ENCODE data around the gene TCF19. TPM values are rescaled to one million over a fixed set of nuclear protein-coding genes. Genes with fewer than 3 reads are reported as not detected.
"Not testable (repeated sequence)": the region's sequence is repeated elsewhere in the genome, so short reads cannot be mapped to it uniquely, and the experiment has no call there.

Gene TCF19
- polyA plus RNA-seq, 2 of the 4 experiments (the other 2 are of a cell fraction), result 7.4 to 11.2 TPM

- TF ChIP-seq MYC (IDR thresholded peaks at IDR 0.05; ENCODE audit: borderline replicate concordance, low read length), result no peak
Observed at GRCh38 chr6:31161216-31162126, 3.1 kb downstream of the TCF19 start (continued).

- no peaks in the 10 kb centered on the region for H3K9me3 ChIP-seq
- CTCF ChIA-PET, result interaction anchor here (0.6 kb wide), 1 partner anchor 36 kb away, joined by 3 read pairs; no protein-coding TSS in a partner anchor
- H3K4me1 ChIP-seq, result peaks cover 14% of the 10 kb centered on the region
- H3K4me2 ChIP-seq, result no peak overlapping the region
- H3K4me3 ChIP-seq, result no peak overlapping the region
- POLR2A ChIA-PET, result no interaction called here
- DNase-seq (ENCODE audit: low read depth in 1 of 2, low spot score in 1 of 2) (no peak), FAIRE-seq (no peak), ATAC-seq (no peak)
- 84% methylated on average over 5 of the region's 13 CpGs for WGBS (ENCODE audit: missing lambda C conversion rate)
- no peak for TF ChIP-seq HDAC2 (IDR thresholded peaks at IDR 0.05)
- no peak for TF ChIP-seq CBX2 (IDR thresholded peaks at IDR 0.05; ENCODE audit: borderline replicate concordance, low read depth)
- TF ChIP-seq ELK1 (IDR thresholded peaks at IDR 0.05; ENCODE audit: low read depth, low read length), result no peak
- no peak overlapping the region for H3K27ac ChIP-seq
Observed at GRCh38 chr6:31162463-31163165, 4.2 kb downstream of the TCF19 start.

- TF ChIP-seq RAD21 (conservative IDR thresholded peaks at IDR 0.05 in 1 of 2, IDR thresholded peaks at IDR 0.05 in 1 of 2) (no peak), ZFP36 (IDR thresholded peaks at IDR 0.05; ENCODE audit: borderline replicate concordance, partially characterized antibody) (no peak), MAZ (IDR thresholded peaks at IDR 0.05; ENCODE audit: borderline replicate concordance, low read depth, low read length) (no peak), HES2 (IDR thresholded peaks at IDR 0.05) (no peak), HEYL (CRISPR knock-in tag; IDR thresholded peaks at IDR 0.05) (no peak), ESRRA (IDR thresholded peaks at IDR 0.05; ENCODE audit: borderline replicate concordance, low read length) (no peak)
- no peak for FAIRE-seq
- ATAC-seq, result no peak
- no peak for DNase-seq (ENCODE audit: low read depth in 1 of 2, low spot score in 1 of 2)
- POLR2A ChIA-PET, result no interaction called here
- Histone ChIP-seq H3K27ac (no peak overlapping the region), H3K4me2 (no peak overlapping the region), H3K4me1 (peaks cover 14% of the 10 kb centered on the region), H3K4me3 (no peak overlapping the region), H3K9me3 (no peaks in the 10 kb centered on the region)
- CTCF ChIA-PET, result no interaction called here
Observed at GRCh38 chr6:31163922-31164321, 5.5 kb downstream of the TCF19 start.

- CTCF ChIA-PET; ATAC-seq; FAIRE-seq; H3K4me1 ChIP-seq; H3K4me3 ChIP-seq; POLR2A ChIA-PET; H3K27ac ChIP-seq; H3K9me3 ChIP-seq; DNase-seq (ENCODE audit: low read depth in 1 of 2, low spot score in 1 of 2); H3K4me2 ChIP-seq: not testable (repeated sequence)
- WGBS (ENCODE audit: missing lambda C conversion rate), result 92% methylated on average over 7 of the region's 9 CpGs
Observed at GRCh38 chr6:31164475-31165063, 6.2 kb downstream of the TCF19 start.

GRCh38 chr6:31165064-31165832, 6.9 kb downstream of the TCF19 start:
- H3K4me1 ChIP-seq; FAIRE-seq; H3K9me3 ChIP-seq; POLR2A ChIA-PET; H3K4me2 ChIP-seq; H3K27ac ChIP-seq; DNase-seq (ENCODE audit: low read depth in 1 of 2, low spot score in 1 of 2); ATAC-seq; H3K4me3 ChIP-seq: not testable (repeated sequence)
- CTCF ChIA-PET, result interaction anchor here (1.4 kb wide), 1 partner anchor 34 kb away, joined by 3 read pairs; no protein-coding TSS in a partner anchor
- WGBS (ENCODE audit: missing lambda C conversion rate), result 92% methylated on average over 17 of the region's 17 CpGs

Measured in A549 (cell line).